HEK293T (cell line): ENCODE measurements around the gene BRD8.

Experiments
- CTCF ChIA-PET: fragments of 350-600 bp; formaldehyde crosslinking; extraction: SDS; loops from one replicate; lab custom pipeline; 2021; ENCODE audit warnings: antibody characterized with exemption, inconsistent platforms; lab: Yijun Ruan, JAX
- POLR2A ChIA-PET: fragments of 350-600 bp; formaldehyde crosslinking; extraction: SDS; loops from one replicate; lab custom pipeline; 2020; ENCODE audit warnings: antibody characterized with exemption, inconsistent platforms; lab: Yijun Ruan, JAX
- DNase-seq: peaks from one replicate; pipeline ENCODE4 v3.0.0; 2012; ENCODE audit warnings: mixed read lengths; ENCODE audit errors: extremely low spot score
- ARNT ChIP-seq: fragments of 450-650 bp; IDR thresholded peaks from 2 replicates; pipeline ENCODE4 v1.6.1; 2017; ENCODE audit warnings: mild to moderate bottlenecking
- BHLHE40 ChIP-seq: fragments of 450-650 bp; IDR thresholded peaks from 2 replicates; pipeline ENCODE4 v1.6.1; 2016; ENCODE audit warnings: mild to moderate bottlenecking, moderate library complexity, borderline replicate concordance
- CTBP1 ChIP-seq: fragments of 450-650 bp; IDR thresholded peaks from 2 replicates; pipeline ENCODE4 v1.6.1; 2016; ENCODE audit warnings: borderline replicate concordance
- ELF4 ChIP-seq: fragments of 450-650 bp; IDR thresholded peaks from 2 replicates; pipeline ENCODE4 v1.6.1; 2017; ENCODE audit warnings: antibody characterized with exemption
- FOXA1 ChIP-seq: fragments of 450-650 bp; IDR thresholded peaks from 2 replicates; pipeline ENCODE4 v1.6.1; 2016; ENCODE audit warnings: mild to moderate bottlenecking
- FOXK2 ChIP-seq: fragments of 450-650 bp; IDR thresholded peaks from 2 replicates; pipeline ENCODE4 v1.6.1; 2016; ENCODE audit warnings: mild to moderate bottlenecking
- FOXM1 ChIP-seq: fragments of 450-650 bp; IDR thresholded peaks from 2 replicates; pipeline ENCODE4 v1.6.1; 2017; ENCODE audit warnings: mild to moderate bottlenecking, borderline replicate concordance
- HDGF ChIP-seq: fragments of 450-650 bp; IDR thresholded peaks from 2 replicates; pipeline ENCODE4 v1.6.1; 2017; ENCODE audit warnings: antibody characterized with exemption, borderline replicate concordance
- L3MBTL2 ChIP-seq: fragments of 450-650 bp; conservative IDR thresholded peaks from 2 replicates; pipeline ENCODE4 v1.6.1; 2016; ENCODE audit warnings: mild to moderate bottlenecking
- LEF1 ChIP-seq: fragments of 450-650 bp; IDR thresholded peaks from 2 replicates; pipeline ENCODE4 v1.6.1; 2017; ENCODE audit warnings: mild to moderate bottlenecking, borderline replicate concordance
- NFRKB ChIP-seq: fragments of 450-650 bp; IDR thresholded peaks from 2 replicates; pipeline ENCODE4 v1.6.1; 2016; ENCODE audit warnings: mild to moderate bottlenecking, moderate library complexity
- SP1 ChIP-seq: fragments of 450-650 bp; IDR thresholded peaks from 2 replicates; pipeline ENCODE4 v1.6.1; 2017
- SUZ12 ChIP-seq: fragments of 450-650 bp; IDR thresholded peaks from 2 replicates; pipeline ENCODE4 v1.6.1; 2016; ENCODE audit warnings: mild to moderate bottlenecking
- TARDBP ChIP-seq: fragments of 450-650 bp; IDR thresholded peaks from 2 replicates; pipeline ENCODE4 v1.6.1; 2016
- ZNF384 ChIP-seq: fragments of 450-650 bp; IDR thresholded peaks from 2 replicates; pipeline ENCODE4 v1.6.1; 2016
- TF ChIP-seq, protein P1 (sequence below): fragments of 450-650 bp; IDR thresholded peaks from 2 replicates; pipeline ENCODE4 v1.6.1; 2016

BRD8 gene

DNA sequence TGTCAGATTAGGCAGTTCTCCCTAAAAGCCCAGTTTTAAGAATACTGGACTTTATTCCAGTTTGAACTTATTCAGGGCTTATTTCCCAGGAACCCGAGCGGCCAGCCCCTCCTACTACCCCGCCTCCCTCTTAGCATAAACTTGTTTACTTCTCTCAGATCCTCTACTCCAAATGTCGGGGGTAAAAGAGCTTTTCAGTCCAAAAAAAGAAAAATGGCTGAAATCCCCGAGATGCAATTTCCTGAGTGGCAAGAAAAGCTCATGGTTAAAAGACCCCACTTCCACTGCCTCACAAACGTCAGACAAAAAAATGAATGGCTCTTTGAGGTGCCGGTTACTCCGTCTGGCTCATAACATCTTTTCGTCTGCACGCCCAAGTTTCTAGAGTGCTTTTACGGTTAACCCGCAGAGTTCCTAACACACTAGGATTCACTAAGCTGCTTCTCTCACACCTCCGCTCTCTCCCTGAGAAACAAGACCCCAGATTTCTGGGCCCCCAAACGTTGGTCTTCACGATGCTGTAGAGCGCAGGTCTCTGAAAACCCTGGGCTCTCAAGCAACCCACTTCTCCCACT, 402 bp downstream of the BRD8 start:
- ChIA-PET CTCF (interaction anchor here (0.6 to 1.6 kb wide), 5 partner anchors 39 to 257 kb away, joined by 3 to 4 read pairs (median 4); no protein-coding TSS in a partner anchor), POLR2A (interaction anchor here (0.6 to 2.6 kb wide), 8 partner anchors 10 to 272 kb away, joined by 3 to 14 read pairs (median 6); partner anchors contain the start of gene CDC23)
- DNase-seq = peak; percentile 46
- TF ChIP-seq, protein P1, sequence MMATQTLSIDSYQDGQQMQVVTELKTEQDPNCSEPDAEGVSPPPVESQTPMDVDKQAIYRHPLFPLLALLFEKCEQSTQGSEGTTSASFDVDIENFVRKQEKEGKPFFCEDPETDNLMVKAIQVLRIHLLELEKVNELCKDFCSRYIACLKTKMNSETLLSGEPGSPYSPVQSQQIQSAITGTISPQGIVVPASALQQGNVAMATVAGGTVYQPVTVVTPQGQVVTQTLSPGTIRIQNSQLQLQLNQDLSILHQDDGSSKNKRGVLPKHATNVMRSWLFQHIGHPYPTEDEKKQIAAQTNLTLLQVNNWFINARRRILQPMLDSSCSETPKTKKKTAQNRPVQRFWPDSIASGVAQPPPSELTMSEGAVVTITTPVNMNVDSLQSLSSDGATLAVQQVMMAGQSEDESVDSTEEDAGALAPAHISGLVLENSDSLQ = no peak
- TF ChIP-seq TARDBP (no peak), HDGF (no peak)

DNA sequence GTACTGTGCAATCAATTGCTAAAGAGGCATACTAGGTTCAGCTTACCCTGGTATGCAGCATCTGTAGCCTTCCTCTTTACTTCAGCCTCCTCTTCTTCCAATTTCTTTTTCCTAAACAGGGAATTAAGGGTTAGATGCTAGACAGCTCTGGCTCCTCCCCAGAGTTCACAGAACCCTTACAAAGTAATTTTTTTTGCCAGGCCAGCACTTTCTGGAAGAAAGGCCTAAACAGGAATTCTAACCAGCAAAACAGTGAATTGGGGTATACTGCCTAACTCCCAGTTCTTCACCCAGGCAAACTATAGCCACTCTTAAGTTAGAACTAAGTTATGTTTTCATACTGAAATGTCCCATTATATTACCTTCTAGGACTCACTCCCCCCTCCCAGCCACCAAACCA, 8.1 kb downstream of the BRD8 start:
- ChIA-PET CTCF (interaction anchor here (0.6 to 0.7 kb wide), 2 partner anchors 93 to 113 kb away, joined by 3 to 4 read pairs; no protein-coding TSS in a partner anchor), POLR2A (no interaction called here)
- TF ChIP-seq ELF4 (no peak), LEF1 (no peak), CTBP1 (no peak), NFRKB (no peak), FOXM1 (no peak), TARDBP (no peak), SP1 (no peak), FOXA1 (no peak), SUZ12 (no peak), L3MBTL2 (no peak), ARNT (no peak), HDGF (no peak), BHLHE40 (no peak), FOXK2 (no peak), ZNF384 (no peak)
- TF ChIP-seq, protein P1 = no peak

GRCh38 chr5:138169124-138169523, 9.3 kb downstream of the BRD8 start:
- no peak for TF ChIP-seq ZNF384
- no peak for TF ChIP-seq HDGF
- ChIA-PET POLR2A (no interaction called here), CTCF (no interaction called here)
- DNase-seq = no peak

More for the DNA sequence above, 8.1 kb downstream of the BRD8 start:
- DNase-seq = no peak

DNA sequence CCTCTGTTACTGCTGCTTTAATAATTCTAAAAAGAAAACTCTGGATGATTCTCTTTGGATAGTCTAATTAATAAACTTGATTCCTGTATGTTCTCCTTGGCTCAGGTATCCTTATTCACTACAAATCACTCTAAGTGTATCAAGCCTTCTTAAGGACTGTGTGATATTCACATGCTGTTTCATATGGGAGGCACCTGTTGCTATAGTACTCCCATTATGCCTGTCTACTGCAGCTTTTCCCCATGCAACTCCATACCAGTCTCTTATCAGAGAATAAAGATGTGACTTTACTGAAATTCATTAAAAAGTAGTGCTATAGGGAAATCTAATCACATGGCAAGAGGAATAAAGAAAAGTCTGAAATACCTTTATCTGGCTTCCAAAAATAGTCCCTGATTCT, 14.7 kb downstream of the BRD8 start:
- TF ChIP-seq FOXA1 (no peak), FOXK2 (no peak), FOXM1 (no peak), ARNT (no peak), CTBP1 (no peak), BHLHE40 (no peak), L3MBTL2 (no peak), TARDBP (no peak), SUZ12 (no peak), ZNF384 (no peak), ELF4 (no peak), NFRKB (no peak), HDGF (no peak), SP1 (no peak), LEF1 (no peak)
- TF ChIP-seq, protein P1 = no peak
- no peak for DNase-seq
- ChIA-PET POLR2A (interaction anchor here (0.6 to 1.4 kb wide), 2 partner anchors 49 to 120 kb away, joined by 3 to 4 read pairs; partner anchors contain the start of gene CDC23), CTCF (interaction anchor here (0.6 kb wide), 1 partner anchor 41 kb away, joined by 3 read pairs; no protein-coding TSS in a partner anchor)

DNA sequence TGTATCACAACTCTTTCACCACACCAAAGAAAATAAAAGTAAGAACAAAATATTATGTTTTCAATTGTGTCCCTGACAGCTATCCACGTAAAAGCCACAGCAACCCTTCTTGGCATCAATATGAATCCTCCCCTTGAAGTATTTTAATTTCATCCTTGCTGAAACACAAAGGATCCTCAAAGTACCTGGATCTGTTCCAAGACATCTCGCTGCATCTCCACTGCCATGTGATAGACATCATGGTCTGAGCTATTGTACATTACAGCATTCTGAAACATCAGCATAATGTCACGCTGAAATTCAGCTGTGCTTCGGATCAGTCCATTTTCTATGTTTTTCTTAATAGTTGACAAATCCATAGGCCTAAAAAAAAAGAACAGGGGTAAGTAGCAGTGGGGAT, 17.7 kb downstream of the BRD8 start:
- TF ChIP-seq CTBP1 (no peak), ELF4 (no peak), SP1 (no peak), NFRKB (no peak), TARDBP (no peak), FOXK2 (no peak), HDGF (no peak), FOXM1 (no peak), BHLHE40 (no peak), ZNF384 (no peak), L3MBTL2 (no peak), SUZ12 (no peak), ARNT (no peak), LEF1 (no peak), FOXA1 (no peak)
- TF ChIP-seq, protein P1 = no peak
- no peak for DNase-seq
- ChIA-PET CTCF (no interaction called here), POLR2A (no interaction called here)

DNA sequence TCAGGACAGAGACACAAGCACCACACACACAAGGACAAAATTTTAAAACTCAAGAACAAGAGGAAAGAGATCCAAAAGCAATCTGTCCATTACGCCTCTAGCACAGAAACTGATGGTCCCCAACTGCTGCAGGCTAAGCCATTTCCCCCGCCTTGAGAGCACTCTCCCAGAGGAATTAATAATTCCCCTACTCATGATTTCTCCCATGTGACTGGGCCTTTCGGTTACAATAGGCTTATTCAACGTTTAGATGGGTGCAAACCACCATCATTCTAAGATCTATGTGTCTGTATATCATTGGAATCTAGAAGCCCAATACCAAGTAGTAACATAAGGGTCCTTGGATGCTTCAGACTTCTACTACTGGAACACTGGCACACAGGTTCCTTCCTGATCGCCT, 18.8 kb downstream of the BRD8 start:
- ChIA-PET CTCF (no interaction called here), POLR2A (no interaction called here)
- no peak for DNase-seq
- no peak for TF ChIP-seq SP1
- TF ChIP-seq FOXA1 = no peak
- no peak for TF ChIP-seq BHLHE40
- no peak for TF ChIP-seq LEF1
- no peak for TF ChIP-seq FOXM1
- TF ChIP-seq CTBP1 = no peak
- TF ChIP-seq FOXK2 = no peak
- TF ChIP-seq NFRKB = no peak
- TF ChIP-seq SUZ12 = no peak
- TF ChIP-seq ELF4 = no peak
- TF ChIP-seq, protein P1 = no peak
- TF ChIP-seq HDGF = no peak
- TF ChIP-seq TARDBP = no peak
- no peak for TF ChIP-seq ARNT
- TF ChIP-seq L3MBTL2 = no peak
- no peak for TF ChIP-seq ZNF384
